GM13976 (cell line): ENCODE data around the gene CTCF.

ENCODE experiments used
- DNase-seq: peaks from one replicate; pipeline ENCODE4 v3.0.0; 2012; ENCODE audit warnings: low spot score
- in situ Hi-C: fragments of 300-500 bp; cut with MboI; formaldehyde crosslinking; loops from one replicate; pipeline ENCODE4 v1.12.0; 2022; ENCODE audit warnings: low sequenced_read_pairs, mixed read lengths, inconsistent platforms; ENCODE audit not compliant: unreplicated experiment
- TF ChIP-seq, protein P1 (sequence below): IDR thresholded peaks from 2 replicates; pipeline ENCODE4 v1.5.1; 2012; ENCODE audit warnings: borderline replicate concordance, mild to moderate bottlenecking; ENCODE audit not compliant: insufficient read depth; ENCODE audit errors: extremely low read depth, missing control alignments, control extremely low read depth

Gene CTCF

DNA sequence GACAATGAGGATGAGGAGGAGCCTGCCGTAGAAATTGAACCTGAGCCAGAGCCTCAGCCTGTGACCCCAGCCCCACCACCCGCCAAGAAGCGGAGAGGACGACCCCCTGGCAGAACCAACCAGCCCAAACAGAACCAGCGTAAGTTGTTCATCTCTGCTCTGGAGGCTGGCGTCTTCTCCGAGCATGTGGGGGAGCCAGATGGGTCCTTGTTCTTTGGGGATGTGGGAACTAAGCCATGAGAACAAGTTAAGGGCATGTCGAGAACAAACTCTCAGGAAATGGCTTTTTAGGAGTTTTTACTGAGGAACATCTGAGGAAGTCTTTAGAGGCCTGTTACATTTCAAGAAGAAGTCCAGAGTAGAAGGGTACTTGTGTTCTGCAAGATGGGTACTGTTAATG lies 74.4 kb downstream of the CTCF start:
- TF ChIP-seq, protein P1, sequence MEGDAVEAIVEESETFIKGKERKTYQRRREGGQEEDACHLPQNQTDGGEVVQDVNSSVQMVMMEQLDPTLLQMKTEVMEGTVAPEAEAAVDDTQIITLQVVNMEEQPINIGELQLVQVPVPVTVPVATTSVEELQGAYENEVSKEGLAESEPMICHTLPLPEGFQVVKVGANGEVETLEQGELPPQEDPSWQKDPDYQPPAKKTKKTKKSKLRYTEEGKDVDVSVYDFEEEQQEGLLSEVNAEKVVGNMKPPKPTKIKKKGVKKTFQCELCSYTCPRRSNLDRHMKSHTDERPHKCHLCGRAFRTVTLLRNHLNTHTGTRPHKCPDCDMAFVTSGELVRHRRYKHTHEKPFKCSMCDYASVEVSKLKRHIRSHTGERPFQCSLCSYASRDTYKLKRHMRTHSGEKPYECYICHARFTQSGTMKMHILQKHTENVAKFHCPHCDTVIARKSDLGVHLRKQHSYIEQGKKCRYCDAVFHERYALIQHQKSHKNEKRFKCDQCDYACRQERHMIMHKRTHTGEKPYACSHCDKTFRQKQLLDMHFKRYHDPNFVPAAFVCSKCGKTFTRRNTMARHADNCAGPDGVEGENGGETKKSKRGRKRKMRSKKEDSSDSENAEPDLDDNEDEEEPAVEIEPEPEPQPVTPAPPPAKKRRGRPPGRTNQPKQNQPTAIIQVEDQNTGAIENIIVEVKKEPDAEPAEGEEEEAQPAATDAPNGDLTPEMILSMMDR, result no peak

DNA sequence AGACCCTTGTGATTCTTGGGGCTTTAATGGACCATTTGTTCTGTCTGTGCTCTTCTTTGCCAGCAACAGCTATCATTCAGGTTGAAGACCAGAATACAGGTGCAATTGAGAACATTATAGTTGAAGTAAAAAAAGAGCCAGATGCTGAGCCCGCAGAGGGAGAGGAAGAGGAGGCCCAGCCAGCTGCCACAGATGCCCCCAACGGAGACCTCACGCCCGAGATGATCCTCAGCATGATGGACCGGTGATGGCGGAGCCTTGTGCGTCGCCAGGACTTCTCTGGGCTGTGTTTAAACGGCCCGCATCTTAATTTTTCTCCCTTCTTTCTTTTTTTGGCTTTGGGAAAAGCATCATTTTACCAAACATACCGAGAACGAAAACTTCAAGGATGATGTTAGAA lies 75.3 kb downstream of the CTCF start:
- DNase-seq, result no peak
- TF ChIP-seq, protein P1, result no peak
- in situ Hi-C loops, result no loop called here

More for the DNA sequence above, 74.4 kb downstream of the CTCF start:
- DNase-seq, result no peak
- in situ Hi-C loops, result no loop called here

DNA sequence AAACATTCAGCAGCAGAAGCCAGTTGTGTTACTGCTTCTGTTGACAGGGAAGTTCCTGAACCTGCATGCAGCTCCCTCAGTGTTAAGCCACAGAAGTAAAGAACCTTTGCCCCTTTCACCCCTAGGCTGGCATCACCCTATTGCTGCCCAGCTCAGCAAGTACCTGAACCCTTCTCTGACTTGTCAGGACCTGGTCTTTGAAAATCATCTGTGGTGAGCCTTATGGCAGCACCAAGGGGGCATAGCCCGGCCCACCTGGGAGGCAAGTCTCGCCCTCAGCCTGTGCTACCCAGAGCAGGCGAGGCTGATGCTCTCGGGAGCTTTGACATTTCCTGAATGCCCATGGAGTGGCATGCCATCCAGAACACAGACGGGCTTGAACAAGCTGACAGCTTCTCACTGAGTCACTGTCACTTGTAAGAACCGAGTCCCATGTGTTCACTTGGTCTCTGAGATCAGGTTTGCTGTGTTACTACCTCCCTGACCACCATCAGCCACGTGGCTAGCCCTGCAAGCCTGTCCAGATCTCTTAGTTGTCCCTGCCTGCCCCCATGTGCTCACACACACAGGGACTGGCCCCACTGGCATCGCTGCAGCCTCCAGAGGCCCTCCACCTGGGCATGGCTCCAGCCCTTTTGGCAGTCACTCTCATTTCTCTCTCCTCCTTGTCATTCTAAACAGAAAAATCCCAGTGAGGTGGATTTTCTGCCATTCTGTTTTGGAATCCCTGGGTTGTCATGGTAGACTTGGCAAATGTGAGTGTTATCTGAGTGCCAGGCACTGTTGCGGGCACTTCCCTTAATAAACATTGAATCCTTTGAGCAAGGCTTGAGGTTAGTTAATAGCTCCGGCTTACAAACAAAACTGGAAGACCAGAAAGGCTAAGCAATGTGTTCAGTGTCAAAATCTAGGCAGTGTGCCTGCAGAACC lies 79.7 kb downstream of the CTCF start:
- TF ChIP-seq, protein P1, result no peak
- in situ Hi-C loops, result loop anchor here (10.0 kb wide), 1 partner anchor 107 kb away; no protein-coding TSS in a partner anchor
- no peak for DNase-seq

DNA sequence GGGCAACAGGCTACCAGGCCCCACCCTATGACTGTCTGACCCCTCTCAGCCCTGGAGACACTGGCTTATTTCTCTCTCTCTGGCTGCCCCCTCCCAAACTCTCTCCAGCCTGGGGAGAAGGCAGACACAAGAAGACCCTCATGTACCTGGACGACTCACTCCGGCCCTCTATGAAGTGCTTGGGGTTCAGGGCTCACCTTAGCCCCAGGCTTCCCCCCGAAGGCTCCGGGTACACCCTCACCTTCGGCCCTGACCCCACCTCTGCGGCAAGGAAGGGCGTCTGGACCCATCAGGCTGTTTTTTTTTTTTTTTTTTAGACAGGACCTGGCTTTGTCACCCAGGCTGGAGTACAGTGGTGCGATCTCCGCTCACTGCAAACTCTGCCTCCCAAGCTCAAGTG lies 81.7 kb downstream of the CTCF start:
- in situ Hi-C loops, result loop anchor here (10.0 kb wide), 1 partner anchor 109 kb away; no protein-coding TSS in a partner anchor
- peak; percentile 34 for DNase-seq
- TF ChIP-seq, protein P1, result no peak

DNA sequence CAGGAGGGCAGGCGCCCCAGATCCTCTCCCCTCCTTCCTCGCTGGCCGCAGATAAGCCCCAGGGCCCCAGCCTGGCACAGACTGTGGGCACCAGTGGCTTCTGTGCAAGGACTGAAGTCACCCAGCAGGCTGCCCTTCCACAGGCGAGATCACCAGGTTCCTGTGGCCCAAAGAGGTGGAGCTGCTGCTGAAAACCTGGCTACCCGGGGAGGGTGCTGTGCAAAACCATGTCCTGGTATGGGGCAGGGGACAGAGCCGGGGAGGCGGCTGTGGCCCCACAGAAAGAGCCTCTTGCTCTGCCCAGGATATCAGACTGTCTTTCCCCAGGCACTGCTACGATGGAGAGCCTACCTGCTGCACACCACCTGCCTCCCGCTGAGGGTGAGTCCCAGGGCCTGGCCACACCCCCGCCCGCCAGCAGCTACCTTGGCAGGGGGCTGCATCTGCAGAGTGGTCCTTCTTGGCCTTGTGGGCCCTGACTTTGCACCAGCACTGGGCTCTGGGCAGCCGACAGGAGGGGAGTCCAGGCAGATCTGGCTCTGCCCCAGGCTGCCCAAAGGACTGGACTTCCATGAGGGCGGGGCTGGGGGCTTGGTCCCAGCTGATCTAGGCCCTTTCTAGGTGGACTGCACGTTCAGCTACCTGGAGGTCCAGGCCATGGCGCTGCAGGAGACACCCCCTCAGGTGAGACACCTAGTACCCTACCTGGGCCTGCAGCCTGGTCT lies 83.2 kb downstream of the CTCF start:
- no peak for DNase-seq
- TF ChIP-seq, protein P1, result no peak
- in situ Hi-C loops, result loop anchor here (10.0 kb wide), 1 partner anchor 111 kb away; no protein-coding TSS in a partner anchor

DNA sequence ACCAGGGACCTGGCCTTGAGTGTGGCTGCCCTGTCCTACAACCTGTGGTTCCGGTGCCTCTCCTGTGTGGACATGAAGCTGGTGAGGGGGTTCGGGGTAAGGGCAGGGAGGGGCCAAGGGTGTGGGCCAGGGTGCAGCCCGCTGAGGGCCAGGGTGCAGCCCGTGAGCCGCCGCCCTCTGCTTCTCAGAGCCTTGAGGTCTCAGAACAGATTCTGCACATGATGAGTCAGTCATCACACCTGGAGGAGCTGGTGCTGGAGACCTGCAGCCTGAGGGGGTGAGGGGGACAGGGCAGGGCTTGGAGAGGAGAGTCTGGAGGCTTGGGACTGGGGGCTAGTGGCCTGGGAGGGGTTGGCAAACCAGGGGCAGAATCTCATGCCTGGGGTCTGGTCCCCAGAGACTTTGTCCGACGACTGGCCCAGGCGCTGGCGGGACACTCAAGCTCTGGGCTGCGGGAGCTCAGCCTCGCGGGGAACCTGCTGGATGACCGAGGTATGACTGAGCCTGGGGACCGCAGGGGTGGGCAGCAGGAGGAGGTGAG lies 84.9 kb downstream of the CTCF start:
- in situ Hi-C loops, result loop anchor here (10.0 kb wide), 1 partner anchor 112 kb away; no protein-coding TSS in a partner anchor
- DNase-seq, result no peak
- TF ChIP-seq, protein P1, result no peak
